ENCODE measurements around the gene MPIG6B.

DNA sequence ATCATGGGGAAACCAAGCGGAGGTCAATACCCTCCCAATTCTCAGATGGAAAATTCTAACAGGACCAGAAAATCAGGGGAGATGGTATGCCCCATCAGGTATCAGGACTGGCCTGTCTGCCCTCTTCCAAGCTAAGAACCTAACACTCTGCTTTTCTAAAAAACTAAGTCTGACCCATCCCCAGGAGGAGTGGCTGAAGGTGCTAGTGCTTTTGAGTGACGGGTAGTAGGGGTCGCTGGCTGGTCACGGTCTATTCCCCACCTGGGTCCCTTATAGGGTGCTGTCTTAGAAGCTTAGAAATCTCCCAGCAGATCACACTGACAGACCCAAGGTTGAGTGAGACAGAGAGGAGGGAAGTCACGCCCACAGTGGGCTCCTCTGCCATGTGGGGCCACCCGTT lies 29.6 kb upstream of the MPIG6B start:
- TF ChIP-seq, protein P1, sequence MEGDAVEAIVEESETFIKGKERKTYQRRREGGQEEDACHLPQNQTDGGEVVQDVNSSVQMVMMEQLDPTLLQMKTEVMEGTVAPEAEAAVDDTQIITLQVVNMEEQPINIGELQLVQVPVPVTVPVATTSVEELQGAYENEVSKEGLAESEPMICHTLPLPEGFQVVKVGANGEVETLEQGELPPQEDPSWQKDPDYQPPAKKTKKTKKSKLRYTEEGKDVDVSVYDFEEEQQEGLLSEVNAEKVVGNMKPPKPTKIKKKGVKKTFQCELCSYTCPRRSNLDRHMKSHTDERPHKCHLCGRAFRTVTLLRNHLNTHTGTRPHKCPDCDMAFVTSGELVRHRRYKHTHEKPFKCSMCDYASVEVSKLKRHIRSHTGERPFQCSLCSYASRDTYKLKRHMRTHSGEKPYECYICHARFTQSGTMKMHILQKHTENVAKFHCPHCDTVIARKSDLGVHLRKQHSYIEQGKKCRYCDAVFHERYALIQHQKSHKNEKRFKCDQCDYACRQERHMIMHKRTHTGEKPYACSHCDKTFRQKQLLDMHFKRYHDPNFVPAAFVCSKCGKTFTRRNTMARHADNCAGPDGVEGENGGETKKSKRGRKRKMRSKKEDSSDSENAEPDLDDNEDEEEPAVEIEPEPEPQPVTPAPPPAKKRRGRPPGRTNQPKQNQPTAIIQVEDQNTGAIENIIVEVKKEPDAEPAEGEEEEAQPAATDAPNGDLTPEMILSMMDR (IDR thresholded peaks at IDR 0.05) = no peak
- TF ChIP-seq EP300 (IDR thresholded peaks at IDR 0.05) = no peak

Data from gastroesophageal sphincter (tissue), 3 donors.